Astrocyte of the spinal cord (primary cell): ENCODE measurements around the gene SLC35F1.

Experiments
- DNase-seq: peaks from one replicate; pipeline ENCODE4 v3.0.0; 2011; ENCODE audit warnings: low read depth, low spot score
- H3K4me3 ChIP-seq: 2 replicates; pipeline ENCODE4 v1.5.1; 2011; ENCODE audit warnings: low read depth, mild to moderate bottlenecking, low read length, moderate library complexity
- in situ Hi-C: cut with HindIII; loops from 2 replicates; pipeline ENCODE4 v1.10.0; 2017; ENCODE audit warnings: low sequenced_read_pairs
- TF ChIP-seq, protein P1 (sequence below): IDR thresholded peaks from 2 replicates; pipeline ENCODE4 v1.5.1; 2012; ENCODE audit warnings: low read depth, mild to moderate bottlenecking, low read length, inconsistent platforms

Gene SLC35F1

DNA sequence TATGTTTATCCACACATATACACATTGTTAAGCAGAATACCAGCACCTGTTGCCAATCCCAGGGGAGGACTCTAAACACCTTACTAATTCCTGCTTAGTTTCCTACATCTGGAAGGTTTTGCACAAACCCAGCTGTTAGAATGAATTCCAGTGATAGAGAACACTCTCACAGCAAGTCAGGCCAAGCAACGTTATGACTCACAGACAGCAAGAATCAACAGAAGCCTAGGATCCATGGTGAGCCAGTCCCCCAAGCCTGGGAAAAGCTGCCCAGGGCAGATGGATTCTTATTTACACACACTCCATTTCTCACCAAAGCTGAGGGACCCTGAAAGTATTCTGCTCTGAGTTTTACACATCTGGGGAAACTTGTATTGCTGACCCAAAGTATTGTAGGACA lies 291.7 kb downstream of the SLC35F1 start:
- DNase-seq, result peak; percentile 57
- TF ChIP-seq, protein P1, sequence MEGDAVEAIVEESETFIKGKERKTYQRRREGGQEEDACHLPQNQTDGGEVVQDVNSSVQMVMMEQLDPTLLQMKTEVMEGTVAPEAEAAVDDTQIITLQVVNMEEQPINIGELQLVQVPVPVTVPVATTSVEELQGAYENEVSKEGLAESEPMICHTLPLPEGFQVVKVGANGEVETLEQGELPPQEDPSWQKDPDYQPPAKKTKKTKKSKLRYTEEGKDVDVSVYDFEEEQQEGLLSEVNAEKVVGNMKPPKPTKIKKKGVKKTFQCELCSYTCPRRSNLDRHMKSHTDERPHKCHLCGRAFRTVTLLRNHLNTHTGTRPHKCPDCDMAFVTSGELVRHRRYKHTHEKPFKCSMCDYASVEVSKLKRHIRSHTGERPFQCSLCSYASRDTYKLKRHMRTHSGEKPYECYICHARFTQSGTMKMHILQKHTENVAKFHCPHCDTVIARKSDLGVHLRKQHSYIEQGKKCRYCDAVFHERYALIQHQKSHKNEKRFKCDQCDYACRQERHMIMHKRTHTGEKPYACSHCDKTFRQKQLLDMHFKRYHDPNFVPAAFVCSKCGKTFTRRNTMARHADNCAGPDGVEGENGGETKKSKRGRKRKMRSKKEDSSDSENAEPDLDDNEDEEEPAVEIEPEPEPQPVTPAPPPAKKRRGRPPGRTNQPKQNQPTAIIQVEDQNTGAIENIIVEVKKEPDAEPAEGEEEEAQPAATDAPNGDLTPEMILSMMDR, result no peak
- no peak overlapping the region for H3K4me3 ChIP-seq
- in situ Hi-C loops, result no loop called here

DNA sequence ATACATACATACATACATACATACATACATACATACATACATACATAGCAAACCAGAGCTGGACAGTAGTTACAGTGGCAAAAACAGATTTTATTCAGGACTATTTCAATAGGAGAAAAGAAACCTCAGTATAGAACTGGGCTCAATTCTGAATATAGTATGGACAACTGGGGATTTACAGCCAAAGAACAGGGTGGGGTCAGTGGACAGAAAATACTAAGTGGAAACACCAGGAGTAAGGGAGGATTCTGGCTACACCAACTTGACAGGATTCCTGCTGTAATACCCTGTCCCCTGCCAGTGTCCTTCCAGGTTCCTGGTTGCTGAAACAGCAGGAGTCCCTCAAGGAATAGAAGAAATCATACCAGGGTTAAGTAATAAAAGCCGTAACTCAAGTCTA lies 293.1 kb downstream of the SLC35F1 start:
- H3K4me3 ChIP-seq, result no peak overlapping the region
- no peak for DNase-seq
- in situ Hi-C loops, result no loop called here
- TF ChIP-seq, protein P1, result no peak

DNA sequence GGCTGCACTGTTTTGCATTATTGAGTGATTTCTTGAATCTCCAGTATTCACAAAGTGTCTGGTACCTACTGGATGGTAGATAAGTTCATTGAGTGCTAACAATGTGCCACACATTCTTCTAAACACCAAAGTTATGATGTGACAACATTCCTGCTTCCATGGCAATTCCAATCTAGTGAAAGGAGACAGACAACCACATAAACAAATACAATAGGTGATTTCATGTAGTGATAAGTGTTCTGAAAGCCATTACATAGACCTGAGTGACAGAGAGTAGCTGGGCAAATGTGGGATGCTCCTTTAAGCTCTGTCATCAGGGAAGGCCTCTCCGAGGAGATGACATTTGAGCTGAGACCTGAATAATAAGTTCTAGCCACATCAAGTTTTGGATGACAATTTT lies 295.5 kb downstream of the SLC35F1 start:
- in situ Hi-C loops, result no loop called here
- H3K4me3 ChIP-seq, result no peak overlapping the region
- TF ChIP-seq, protein P1, result no peak
- no peak for DNase-seq

DNA sequence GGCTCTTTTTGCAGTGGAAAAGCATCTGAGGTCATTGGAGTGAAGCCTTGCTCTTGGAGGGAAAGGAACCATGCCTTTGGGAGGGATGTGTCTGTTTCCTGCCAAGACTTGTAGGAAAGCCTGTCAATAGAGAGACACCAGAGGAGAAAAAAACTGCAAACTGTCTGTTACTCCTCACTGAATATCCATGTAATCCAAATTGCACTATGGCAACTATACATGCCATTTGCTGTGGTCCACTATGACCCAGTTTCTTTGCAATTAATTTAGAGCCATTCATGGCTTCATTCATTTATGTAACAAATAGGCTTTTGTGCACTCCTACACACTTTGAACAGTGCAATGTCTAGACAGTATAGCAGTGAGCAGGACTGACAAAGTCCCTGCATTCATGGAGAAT lies 296.5 kb downstream of the SLC35F1 start:
- DNase-seq, result no peak
- TF ChIP-seq, protein P1, result no peak
- in situ Hi-C loops, result no loop called here
- no peak overlapping the region for H3K4me3 ChIP-seq

DNA sequence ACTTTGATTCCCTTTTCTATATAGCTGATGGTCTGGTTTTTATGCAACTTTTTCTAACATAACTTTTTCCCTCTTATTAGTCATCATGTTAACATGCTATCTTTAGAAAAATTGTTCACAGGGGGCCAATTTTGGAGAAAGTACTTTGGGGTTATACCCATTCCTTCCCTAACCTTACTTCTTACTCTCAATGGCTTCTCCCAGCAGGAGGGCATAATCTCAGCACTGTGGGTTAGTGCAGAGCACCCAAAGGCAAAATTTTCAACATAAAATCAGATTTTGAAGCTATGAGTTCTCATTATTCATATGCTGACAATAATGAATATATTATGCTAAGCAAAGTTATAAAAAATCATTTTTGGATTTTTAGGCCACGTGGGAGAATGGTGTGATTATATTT lies 299.2 kb downstream of the SLC35F1 start:
- no peak for DNase-seq
- in situ Hi-C loops, result no loop called here
- TF ChIP-seq, protein P1, result no peak
- H3K4me3 ChIP-seq, result no peak overlapping the region

DNA sequence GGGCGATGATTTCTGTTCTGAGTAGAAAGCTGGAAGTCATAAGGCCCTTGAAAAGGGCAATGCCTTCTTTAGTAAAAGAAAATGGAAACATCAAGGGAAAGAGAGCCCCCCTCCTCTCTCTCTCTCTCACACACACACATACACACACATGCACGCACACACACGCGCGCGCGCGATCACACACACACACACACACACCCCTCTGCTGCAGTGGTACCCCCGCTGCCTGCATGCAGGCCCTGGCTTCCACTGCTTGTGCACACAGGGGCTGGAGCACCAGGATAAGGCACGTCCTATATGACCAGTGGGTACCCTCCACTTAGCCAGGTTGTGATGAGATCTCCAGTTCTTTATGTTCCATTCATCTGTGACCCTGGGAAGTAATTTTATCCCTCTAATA lies 300.9 kb downstream of the SLC35F1 start:
- in situ Hi-C loops, result no loop called here
- DNase-seq, result no peak
- TF ChIP-seq, protein P1, result no peak
- H3K4me3 ChIP-seq, result no peak overlapping the region
